Measurements from ENCODE around the gene FOXL2. TPM values are rescaled to one million over a fixed set of nuclear protein-coding genes. Genes with fewer than 3 reads are reported as not detected.
A peak's percentile ranks its signal among the peaks of the same experiment; 100 is the strongest.

FOXL2 gene
- total RNA-seq, 1 donor from 2014 or later = not detected

DNA sequence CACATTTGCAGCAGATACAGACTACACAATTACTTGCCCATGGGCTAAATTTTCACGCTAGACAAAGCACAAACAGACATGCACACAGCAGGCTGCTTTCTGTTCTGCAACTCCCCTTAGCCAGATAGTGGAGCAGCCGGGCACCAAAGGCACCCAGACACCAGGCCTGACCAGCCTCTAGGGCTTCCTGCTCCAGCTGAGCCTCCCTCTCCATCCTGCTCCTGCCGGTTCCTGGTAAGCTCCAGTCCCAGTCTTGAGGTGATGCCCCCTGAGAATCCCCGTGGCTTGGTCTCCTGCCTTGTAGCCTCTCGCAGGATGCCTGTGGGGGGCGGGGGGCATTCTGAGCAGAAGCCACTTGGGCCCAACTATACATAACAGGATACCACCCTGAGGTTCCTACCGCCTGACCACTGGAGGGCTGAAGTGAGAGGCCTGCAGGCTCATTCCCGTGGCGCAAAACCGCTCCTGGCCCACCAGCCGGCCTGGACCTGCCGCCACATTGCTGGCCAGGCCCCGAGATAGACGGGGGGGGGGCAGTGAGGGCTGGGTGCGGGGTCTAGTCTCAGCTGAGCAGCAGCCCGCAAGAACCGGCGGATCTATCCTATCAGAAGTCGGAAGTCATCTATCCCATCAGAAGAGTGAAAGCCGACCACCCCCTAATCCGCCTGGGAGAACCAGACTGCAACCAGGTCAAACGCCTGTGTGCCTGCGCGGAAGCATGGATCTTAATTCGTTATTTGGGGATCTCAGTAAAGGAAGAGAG, 3.9 kb downstream of the FOXL2 start:
- no peak overlapping the region for H3K4me3 ChIP-seq
- TF ChIP-seq, protein P1, sequence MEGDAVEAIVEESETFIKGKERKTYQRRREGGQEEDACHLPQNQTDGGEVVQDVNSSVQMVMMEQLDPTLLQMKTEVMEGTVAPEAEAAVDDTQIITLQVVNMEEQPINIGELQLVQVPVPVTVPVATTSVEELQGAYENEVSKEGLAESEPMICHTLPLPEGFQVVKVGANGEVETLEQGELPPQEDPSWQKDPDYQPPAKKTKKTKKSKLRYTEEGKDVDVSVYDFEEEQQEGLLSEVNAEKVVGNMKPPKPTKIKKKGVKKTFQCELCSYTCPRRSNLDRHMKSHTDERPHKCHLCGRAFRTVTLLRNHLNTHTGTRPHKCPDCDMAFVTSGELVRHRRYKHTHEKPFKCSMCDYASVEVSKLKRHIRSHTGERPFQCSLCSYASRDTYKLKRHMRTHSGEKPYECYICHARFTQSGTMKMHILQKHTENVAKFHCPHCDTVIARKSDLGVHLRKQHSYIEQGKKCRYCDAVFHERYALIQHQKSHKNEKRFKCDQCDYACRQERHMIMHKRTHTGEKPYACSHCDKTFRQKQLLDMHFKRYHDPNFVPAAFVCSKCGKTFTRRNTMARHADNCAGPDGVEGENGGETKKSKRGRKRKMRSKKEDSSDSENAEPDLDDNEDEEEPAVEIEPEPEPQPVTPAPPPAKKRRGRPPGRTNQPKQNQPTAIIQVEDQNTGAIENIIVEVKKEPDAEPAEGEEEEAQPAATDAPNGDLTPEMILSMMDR (IDR thresholded peaks at IDR 0.05) = no peak
- intact Hi-C loops (cut with DNase I) = no loop called here
- DNase-seq = no peak
- peaks cover 55% of the 10 kb centered on the region for H3K4me1 ChIP-seq
- H3K27me3 ChIP-seq (ENCODE audit: low read depth) = peaks cover 99% of the 10 kb centered on the region
- H3K9me3 ChIP-seq = no peaks in the 10 kb centered on the region
- H3K36me3 ChIP-seq = no peaks in the 10 kb centered on the region
- no peak overlapping the region for H3K27ac ChIP-seq
- no peak for ATAC-seq

DNA sequence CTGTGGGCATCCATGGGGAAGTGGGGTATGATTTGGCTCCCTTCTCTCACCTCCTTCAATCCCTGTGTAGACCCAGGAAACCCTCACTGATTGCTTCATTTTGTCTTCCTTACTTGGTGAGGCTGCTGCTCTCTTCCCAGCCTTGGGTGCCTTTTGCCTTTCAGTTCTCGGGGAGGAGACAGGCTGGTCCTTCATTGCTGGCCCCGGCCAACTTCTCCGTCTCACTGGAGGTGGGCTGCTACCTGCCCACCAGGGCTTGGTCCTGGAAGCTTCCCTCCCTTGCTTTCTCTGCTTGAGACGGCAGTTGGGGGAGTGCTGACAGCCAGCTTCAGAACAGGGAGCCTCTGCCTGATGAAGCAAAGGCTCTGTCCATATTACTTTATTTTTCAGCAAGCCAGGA, 4.7 kb downstream of the FOXL2 start:
- intact Hi-C loops (cut with DNase I) = no loop called here
- no peak for DNase-seq

DNA sequence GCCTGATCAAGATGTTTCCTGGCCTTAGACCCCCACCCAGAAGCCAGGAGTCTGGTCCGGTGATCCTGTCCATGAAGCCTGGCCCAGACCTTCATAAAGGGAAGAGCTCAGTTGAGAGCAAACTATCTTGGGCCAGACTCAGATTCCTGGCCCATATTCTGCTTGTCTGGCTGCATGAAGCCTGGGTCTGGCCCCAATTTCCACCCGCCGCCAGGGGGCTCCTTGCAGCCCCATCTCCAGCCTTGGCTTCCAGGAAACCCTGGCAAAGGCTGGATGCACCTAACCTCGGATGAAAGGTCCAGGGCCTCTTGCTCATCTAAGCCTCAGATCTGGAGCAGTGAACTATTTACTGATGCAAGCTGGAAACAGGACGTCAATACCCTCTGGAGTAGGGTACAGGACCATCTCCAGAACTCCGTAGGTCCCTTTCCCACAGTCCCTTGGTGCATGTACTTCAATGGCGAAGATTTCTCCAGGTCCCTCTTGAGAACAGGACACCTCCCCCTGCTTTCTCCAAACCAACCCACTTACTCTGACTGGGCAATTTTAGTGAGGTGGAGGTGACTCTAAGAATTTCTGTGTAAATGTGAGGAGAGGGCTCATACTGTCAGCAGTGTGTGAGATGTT, 5.6 kb downstream of the FOXL2 start:
- no peak for DNase-seq

More for the DNA sequence above, 4.7 kb downstream of the FOXL2 start:
- no peak for ATAC-seq
- Histone ChIP-seq H3K4me1 (peaks cover 61% of the 10 kb centered on the region), H3K9me3 (no peaks in the 10 kb centered on the region), H3K27ac (no peak overlapping the region), H3K27me3 (ENCODE audit: low read depth) (peaks cover 99% of the 10 kb centered on the region), H3K4me3 (no peak overlapping the region), H3K36me3 (no peaks in the 10 kb centered on the region)
- TF ChIP-seq, protein P1 (IDR thresholded peaks at IDR 0.05) = no peak

DNA sequence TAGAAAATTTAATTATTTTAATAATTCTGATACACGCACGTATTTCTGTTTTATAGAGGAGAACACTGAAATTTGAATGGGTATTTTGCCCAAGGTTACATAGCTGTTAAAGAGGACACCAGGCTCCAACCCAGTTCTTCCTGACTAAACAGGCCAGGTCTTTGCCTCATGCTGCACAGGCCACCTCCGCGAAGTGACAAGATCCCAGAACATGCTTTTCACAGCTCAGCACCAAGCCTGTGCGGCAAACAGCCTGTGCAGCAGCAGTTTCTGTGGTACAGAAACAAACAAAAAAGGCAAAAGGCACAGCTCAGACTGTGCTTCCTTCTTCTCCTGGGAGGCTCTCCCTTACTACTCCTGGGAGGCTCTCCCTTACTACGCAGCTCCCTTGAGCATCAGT, 6.5 kb downstream of the FOXL2 start:
- H3K9me3 ChIP-seq = no peaks in the 10 kb centered on the region
- TF ChIP-seq, protein P1 (IDR thresholded peaks at IDR 0.05) = no peak
- ATAC-seq = no peak
- H3K4me1 ChIP-seq = peaks cover 63% of the 10 kb centered on the region
- peaks cover 100% of the 10 kb centered on the region for H3K27me3 ChIP-seq (ENCODE audit: low read depth)
- no peak overlapping the region for H3K4me3 ChIP-seq
- intact Hi-C loops (cut with DNase I) = no loop called here
- H3K27ac ChIP-seq = no peak overlapping the region
- DNase-seq = no peak
- no peaks in the 10 kb centered on the region for H3K36me3 ChIP-seq

More for the DNA sequence above, 5.6 kb downstream of the FOXL2 start:
- no peaks in the 10 kb centered on the region for H3K9me3 ChIP-seq
- no peaks in the 10 kb centered on the region for H3K36me3 ChIP-seq
- TF ChIP-seq, protein P1 (IDR thresholded peaks at IDR 0.05) = peak; percentile 43
- ATAC-seq = no peak
- H3K27me3 ChIP-seq (ENCODE audit: low read depth) = peaks cover 99% of the 10 kb centered on the region
- H3K4me1 ChIP-seq = peaks cover 61% of the 10 kb centered on the region
- H3K27ac ChIP-seq = no peak overlapping the region
- intact Hi-C loops (cut with DNase I) = no loop called here
- H3K4me3 ChIP-seq = no peak overlapping the region

DNA sequence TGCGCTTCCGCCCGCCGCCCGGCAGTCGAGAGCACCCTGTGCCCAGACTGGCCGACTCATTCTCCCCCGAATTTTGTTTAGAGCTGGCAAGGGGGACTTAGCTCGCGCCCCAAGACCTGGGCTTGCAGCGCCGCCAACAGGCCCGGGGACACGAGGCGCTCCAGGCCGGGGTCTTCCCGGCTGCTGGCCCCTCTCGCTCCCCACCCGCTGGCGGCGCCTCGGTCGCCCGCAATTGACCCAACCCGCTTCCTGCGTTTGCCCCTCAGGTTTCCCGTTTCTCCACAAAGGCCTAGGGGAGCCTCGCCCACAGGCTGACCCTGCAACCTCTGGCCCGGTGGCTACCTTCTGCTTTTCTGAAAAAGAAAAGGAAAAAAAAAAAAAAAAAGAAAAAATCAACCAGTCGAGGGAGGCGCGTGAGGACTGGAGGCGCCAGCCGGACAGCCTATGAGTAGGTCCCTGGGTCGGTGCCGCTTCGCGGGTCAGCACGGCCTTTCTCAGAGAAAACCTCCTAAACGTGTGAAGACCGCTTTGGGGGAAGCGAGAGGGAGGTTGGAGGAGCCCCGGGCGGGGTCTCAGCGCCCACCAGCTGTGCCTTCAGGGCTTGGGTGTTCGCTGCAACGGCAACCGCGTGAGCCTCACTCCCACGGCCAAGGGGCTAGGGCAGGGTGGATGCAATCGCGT, 7.2 kb downstream of the FOXL2 start:
- H3K27me3 ChIP-seq (ENCODE audit: low read depth) = peaks cover 97% of the 10 kb centered on the region
- no peak overlapping the region for H3K27ac ChIP-seq
- H3K36me3 ChIP-seq = no peaks in the 10 kb centered on the region
- TF ChIP-seq, protein P1 (IDR thresholded peaks at IDR 0.05) = no peak
- no peaks in the 10 kb centered on the region for H3K9me3 ChIP-seq
- ATAC-seq = no peak
- peaks cover 56% of the 10 kb centered on the region for H3K4me1 ChIP-seq
- intact Hi-C loops (cut with DNase I) = no loop called here
- no peak overlapping the region for H3K4me3 ChIP-seq
- DNase-seq = no peak

All from lower lobe of right lung (tissue), 2 donors.